Thyroid gland (tissue), 4 donors: ENCODE measurements around the gene MMP24OS. TPM values are rescaled to one million over a fixed set of nuclear protein-coding genes. Genes with fewer than 3 reads are reported as not detected.

ENCODE experiments used
- DNase-seq, 2 donors: peaks; one replicate each; pipeline ENCODE4 v3.0.0-alpha.2; 2019
- H3K27ac ChIP-seq, 3 donors: fragments of 200-600 bp; sonication (generic); 1 replicate in 2 of 3; 2 replicates in 1 of 3; pipeline ENCODE4 v1.5.1; 2016 to 2019; ENCODE audit warnings: mild to moderate bottlenecking in 1 of 3, moderate library complexity in 1 of 3
- H3K27me3 ChIP-seq: fragments of 200-600 bp; sonication (generic); one replicate; pipeline ENCODE4 v1.5.1; 2019
- H3K36me3 ChIP-seq, 2 donors: fragments of 200-600 bp; sonication (generic); one replicate each; pipeline ENCODE4 v1.5.1; 2016 to 2019
- H3K4me1 ChIP-seq, 2 donors: fragments of 200-600 bp; sonication (generic); one replicate each; pipeline ENCODE4 v1.5.1; 2017 to 2019
- H3K4me3 ChIP-seq, 3 donors: fragments of 200-600 bp; sonication (generic); replicated peaks in 1 of 3; 1 replicate in 2 of 3; 2 replicates in 1 of 3; pipeline ENCODE4 v1.5.1; 2016; ENCODE audit warnings: mild to moderate bottlenecking in 1 of 3
- H3K9me3 ChIP-seq: fragments of 200-600 bp; sonication (generic); one replicate; pipeline ENCODE4 v1.5.1; 2017
- POLR2A ChIP-seq, 2 donors: fragments of 450-650 bp; IDR thresholded peaks; one replicate each; pipeline ENCODE4 v1.6.1; 2017; ENCODE audit warnings: antibody characterized with exemption in 2 of 2, mild to moderate bottlenecking in 2 of 2, moderate library complexity in 1 of 2
- WGBS, 2 donors: methylation state at CpG; one replicate each; pipeline ENCODE4 v1.1.5; 2017; 5-methylcytosine and 5-hydroxymethylcytosine counted together
- intact Hi-C: fragments of 100-400 bp; cut with DNase I; formaldehyde crosslinking; loops from one replicate; pipeline ENCODE4 v1.15.1; 2023
- total RNA-seq, 4 donors: library from RNA; depleted of rRNA; stranded (reverse); fragments of >200 nt; gene quantifications; one replicate each; pipeline ENCODE4 v1.2.3, GENCODE V29; 2016
- TF ChIP-seq, protein P1 (sequence below), 6 experiments: fragments of 200-600 bp in 3 of 6; fragments of 450-650 bp in 3 of 6; sonication (generic) in 3 of 6; IDR thresholded peaks; one replicate each; pipeline ENCODE4 v1.5.1; 2016 to 2019; ENCODE audit warnings: antibody characterized with exemption in 6 of 6, mild to moderate bottlenecking in 2 of 6, inconsistent platforms in 1 of 6, moderate library complexity in 1 of 6

Gene MMP24OS
- total RNA-seq, 4 donors from 2014 or later: 18.3 to 40.3 (median 28.8) TPM

DNA sequence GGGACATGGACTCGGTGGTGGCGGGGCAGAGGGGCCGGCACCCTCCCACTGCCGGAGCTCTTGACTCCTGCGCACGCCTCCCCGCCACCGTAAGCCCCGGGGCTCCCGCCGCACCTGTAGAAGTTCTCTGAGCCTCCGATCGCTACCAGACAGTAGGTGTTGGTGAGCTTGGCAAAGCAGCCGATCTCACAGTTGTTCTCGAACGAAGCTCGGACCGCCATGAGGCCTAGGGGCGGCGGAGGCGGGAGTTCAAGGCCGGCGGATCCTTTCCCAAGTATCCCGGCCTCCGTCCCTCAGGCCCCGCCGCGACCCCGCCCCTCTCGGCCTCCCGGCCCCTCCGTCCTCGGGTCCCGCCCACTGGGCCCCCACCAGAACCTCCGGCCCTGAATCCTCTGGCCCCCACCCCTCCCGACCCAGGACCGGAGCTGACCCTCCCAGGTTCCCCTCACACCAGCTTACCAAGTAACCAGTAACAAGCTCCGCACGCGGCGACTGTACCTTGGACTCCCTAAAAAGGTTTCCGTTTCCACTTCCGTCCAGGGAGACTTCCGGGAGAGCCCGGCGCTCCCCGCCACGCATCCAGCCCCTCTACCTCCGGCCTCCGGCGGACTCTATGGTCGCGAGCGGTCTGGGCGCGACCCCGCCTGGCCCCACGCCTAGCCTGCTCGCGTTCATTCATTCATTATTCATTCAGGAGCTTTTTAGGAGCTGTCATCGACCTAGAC lies 6.5 kb upstream of the MMP24OS start, which contains the start of gene EIF6:
Gene EIF6, minus strand, starts transcription at position 506 of the 725 bp plus-strand sequence. Its CDS starts 285 bp downstream, at position 221.
- intact Hi-C loops: no loop called here
- H3K4me1 ChIP-seq: peaks cover 8 to 14% of the 10 kb centered on the region in 2 donors
- no peaks in the 10 kb centered on the region for H3K27me3 ChIP-seq
- 2 to 3% methylated on average over 17 to 33 of the region's 61 CpGs for WGBS, 2 donors
- peak; percentile 69 to 80 for DNase-seq
- peak within 1 kb of the TSS; percentile 19 to 68 (median 62) for H3K27ac ChIP-seq
- TF ChIP-seq, protein P1, sequence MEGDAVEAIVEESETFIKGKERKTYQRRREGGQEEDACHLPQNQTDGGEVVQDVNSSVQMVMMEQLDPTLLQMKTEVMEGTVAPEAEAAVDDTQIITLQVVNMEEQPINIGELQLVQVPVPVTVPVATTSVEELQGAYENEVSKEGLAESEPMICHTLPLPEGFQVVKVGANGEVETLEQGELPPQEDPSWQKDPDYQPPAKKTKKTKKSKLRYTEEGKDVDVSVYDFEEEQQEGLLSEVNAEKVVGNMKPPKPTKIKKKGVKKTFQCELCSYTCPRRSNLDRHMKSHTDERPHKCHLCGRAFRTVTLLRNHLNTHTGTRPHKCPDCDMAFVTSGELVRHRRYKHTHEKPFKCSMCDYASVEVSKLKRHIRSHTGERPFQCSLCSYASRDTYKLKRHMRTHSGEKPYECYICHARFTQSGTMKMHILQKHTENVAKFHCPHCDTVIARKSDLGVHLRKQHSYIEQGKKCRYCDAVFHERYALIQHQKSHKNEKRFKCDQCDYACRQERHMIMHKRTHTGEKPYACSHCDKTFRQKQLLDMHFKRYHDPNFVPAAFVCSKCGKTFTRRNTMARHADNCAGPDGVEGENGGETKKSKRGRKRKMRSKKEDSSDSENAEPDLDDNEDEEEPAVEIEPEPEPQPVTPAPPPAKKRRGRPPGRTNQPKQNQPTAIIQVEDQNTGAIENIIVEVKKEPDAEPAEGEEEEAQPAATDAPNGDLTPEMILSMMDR (IDR thresholded peaks at IDR 0.05): no peak
- TF ChIP-seq POLR2A (IDR thresholded peaks at IDR 0.05): peak in 1 of 2 donors; percentile 33
- peak within 1 kb of the TSS; percentile 58 to 86 (median 78) for H3K4me3 ChIP-seq
- peaks cover 10 to 14% of the 10 kb centered on the region in 2 donors for H3K36me3 ChIP-seq
- no peaks in the 10 kb centered on the region for H3K9me3 ChIP-seq

DNA sequence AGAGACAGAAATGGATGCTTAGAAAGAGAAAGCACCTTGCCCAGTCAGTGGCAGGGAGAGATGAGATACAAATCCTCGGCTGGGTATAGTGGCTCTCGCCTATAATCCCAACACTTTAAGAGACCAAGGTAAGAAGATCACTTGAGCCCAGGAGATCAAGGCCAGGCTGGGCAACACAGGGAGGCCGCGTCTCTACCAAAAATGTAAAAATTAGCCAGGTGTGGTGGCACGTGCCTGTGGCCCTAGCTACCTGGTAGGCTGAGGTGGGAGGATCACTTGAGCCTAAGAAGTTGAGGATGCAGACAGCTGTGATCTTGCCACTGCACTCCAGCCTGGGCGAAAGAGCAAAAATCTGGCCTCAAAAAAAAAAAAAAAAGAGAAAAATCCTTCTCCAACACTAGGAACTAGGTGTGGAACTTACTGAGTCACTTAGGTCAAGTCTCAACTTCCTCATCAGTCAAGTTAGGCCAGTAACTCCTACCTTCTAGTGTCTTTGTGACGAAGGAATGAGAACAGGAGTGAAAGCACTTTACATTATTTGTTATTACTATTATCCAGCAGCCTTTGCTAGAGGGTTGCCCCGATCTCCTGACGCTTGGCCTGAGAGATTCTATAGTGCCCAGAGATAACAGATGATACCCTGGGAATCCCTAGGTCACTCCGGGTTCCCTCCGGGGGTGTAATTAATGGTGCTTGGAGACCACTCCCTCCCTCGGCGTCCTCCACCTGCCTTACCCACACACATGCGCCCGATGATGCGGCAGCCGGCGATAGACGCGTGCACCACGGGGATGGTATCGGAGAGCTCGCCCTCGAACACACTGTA lies 5.7 kb upstream of the MMP24OS start:
- Histone ChIP-seq H3K36me3 (peaks cover 16 to 22% of the 10 kb centered on the region in 2 donors), H3K27ac (peak overlapping the region in 2 of 3 donors; percentile 19 to 68), H3K9me3 (no peaks in the 10 kb centered on the region), H3K4me1 (peaks cover 8 to 14% of the 10 kb centered on the region in 2 donors), H3K4me3 (peak overlapping the region; percentile 58 to 86 (median 78)), H3K27me3 (no peaks in the 10 kb centered on the region)
- TF ChIP-seq, protein P1 (IDR thresholded peaks at IDR 0.05): no peak
- TF ChIP-seq POLR2A (IDR thresholded peaks at IDR 0.05): no peak
- intact Hi-C loops: no loop called here
- 26 to 38% methylated on average over 13 to 24 of the region's 24 CpGs for WGBS, 2 donors
- no peak for DNase-seq

DNA sequence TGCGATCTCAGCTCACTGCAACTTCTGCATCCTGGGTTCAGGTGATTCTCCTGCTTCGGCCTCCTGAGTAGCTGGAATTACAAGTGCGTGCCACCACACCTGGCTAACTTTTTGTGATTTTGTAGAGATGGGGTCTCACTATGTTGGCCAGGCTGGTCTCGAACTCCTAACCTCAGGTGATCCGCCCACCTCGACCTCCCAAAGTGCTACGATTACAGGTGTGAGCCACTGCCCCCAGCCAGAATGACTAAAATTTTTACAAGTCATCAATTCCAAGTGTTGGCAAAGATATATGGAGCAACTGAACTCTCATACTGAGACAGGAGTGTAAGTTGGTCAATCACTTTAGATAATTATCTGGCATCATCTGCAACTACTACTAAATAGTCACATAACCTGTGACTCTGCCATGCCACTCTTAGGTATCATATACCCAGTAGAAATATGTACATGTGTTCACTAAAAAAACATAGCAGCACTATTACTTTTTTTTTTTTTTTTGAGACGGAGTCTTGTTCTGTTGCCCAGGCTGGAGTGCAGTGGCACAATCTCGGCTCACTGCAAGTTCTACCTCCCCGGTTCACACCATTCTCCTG lies 3.7 kb upstream of the MMP24OS start:
- Histone ChIP-seq H3K27me3 (no peaks in the 10 kb centered on the region), H3K9me3 (no peaks in the 10 kb centered on the region), H3K4me1 (peaks cover 17 to 21% of the 10 kb centered on the region in 2 donors), H3K4me3 (no peak overlapping the region), H3K36me3 (peaks cover 16 to 22% of the 10 kb centered on the region in 2 donors), H3K27ac (no peak overlapping the region)
- DNase-seq: no peak
- WGBS, 2 donors: 96% methylated on average over 10 of the region's 10 CpGs
- TF ChIP-seq, protein P1 (IDR thresholded peaks at IDR 0.05): no peak
- no peak for TF ChIP-seq POLR2A (IDR thresholded peaks at IDR 0.05)
- intact Hi-C loops: no loop called here

DNA sequence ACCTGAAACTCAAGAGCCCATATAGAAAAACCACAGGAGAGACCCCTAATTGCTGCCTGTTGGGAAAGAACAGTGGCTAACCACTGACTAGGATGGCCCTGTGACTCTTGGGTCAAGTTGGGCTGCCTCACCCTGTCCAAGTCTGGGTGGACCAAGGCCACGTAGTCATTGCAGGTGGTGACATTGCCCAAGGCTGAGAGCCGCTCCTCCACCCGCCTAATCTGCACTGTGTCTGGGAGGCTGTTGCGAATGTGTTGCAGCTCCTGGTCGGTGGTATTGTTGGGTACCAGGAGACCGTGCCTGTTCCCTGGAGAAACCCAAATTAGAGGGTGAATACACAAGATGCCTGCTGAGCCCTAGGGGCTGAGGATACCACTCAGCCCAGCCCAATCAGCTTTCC lies 2.6 kb upstream of the MMP24OS start:
- TF ChIP-seq POLR2A (IDR thresholded peaks at IDR 0.05): no peak
- TF ChIP-seq, protein P1 (IDR thresholded peaks at IDR 0.05): no peak
- DNase-seq: no peak
- Histone ChIP-seq H3K9me3 (no peaks in the 10 kb centered on the region), H3K27me3 (no peaks in the 10 kb centered on the region), H3K4me1 (peaks cover 20 to 25% of the 10 kb centered on the region in 2 donors), H3K36me3 (peaks cover 16 to 22% of the 10 kb centered on the region in 2 donors), H3K4me3 (no peak overlapping the region), H3K27ac (no peak overlapping the region)
- intact Hi-C loops: no loop called here
- WGBS, 2 donors: 83 to 87% methylated on average over 5 to 6 of the region's 6 CpGs
